Measurements from ENCODE around the gene NOS2. TPM values are rescaled to one million over a fixed set of nuclear protein-coding genes. Genes with fewer than 3 reads are reported as not detected.
"Not testable (repeated sequence)": the region's sequence is repeated elsewhere in the genome, so short reads cannot be mapped to it uniquely, and the experiment has no call there.

The NOS2 gene
- total and polyA plus RNA-seq, 10 donors, result 0.02 to 0.69 (median 0.13) TPM; not detected in 1

DNA sequence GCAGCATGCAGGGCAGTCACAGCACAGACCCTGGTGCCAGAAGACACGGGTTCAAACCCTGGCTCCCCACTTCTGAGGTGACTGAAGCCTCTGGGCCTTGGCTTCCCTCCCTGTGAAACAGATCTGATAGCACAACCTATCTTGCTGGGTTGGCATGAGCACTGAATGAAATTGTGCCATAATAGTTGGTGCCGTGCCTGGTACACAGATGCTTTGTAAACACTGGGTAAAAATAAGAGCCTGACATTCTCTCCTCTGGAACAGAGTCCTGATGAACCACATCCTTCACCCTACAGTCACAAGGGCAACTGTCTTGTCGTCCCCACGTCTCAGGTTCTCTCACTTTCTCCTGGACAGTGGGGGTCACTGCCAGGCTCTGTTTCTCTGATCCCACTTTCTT is 35.7 kb downstream of the NOS2 start:
- Histone ChIP-seq H3K36me3 (no peaks in the 10 kb centered on the region), H3K27me3 (replicated peaks in 1 of 7) (peaks cover 0 to 11% (median 0%) of the 10 kb centered on the region in 7 donors), H3K9me3 (no peaks in the 10 kb centered on the region), H3K4me3 (no peak overlapping the region), H3K27ac (no peak overlapping the region), H3K4me1 (peaks cover 0 to 7% (median 0%) of the 10 kb centered on the region in 6 donors)
- TF ChIP-seq, protein P1, sequence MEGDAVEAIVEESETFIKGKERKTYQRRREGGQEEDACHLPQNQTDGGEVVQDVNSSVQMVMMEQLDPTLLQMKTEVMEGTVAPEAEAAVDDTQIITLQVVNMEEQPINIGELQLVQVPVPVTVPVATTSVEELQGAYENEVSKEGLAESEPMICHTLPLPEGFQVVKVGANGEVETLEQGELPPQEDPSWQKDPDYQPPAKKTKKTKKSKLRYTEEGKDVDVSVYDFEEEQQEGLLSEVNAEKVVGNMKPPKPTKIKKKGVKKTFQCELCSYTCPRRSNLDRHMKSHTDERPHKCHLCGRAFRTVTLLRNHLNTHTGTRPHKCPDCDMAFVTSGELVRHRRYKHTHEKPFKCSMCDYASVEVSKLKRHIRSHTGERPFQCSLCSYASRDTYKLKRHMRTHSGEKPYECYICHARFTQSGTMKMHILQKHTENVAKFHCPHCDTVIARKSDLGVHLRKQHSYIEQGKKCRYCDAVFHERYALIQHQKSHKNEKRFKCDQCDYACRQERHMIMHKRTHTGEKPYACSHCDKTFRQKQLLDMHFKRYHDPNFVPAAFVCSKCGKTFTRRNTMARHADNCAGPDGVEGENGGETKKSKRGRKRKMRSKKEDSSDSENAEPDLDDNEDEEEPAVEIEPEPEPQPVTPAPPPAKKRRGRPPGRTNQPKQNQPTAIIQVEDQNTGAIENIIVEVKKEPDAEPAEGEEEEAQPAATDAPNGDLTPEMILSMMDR (IDR thresholded peaks at IDR 0.05 in 8 of 11, conservative IDR thresholded peaks at IDR 0.05 in 3 of 11), result no peak
- no peak for TF ChIP-seq POLR2AphosphoS5 (IDR thresholded peaks at IDR 0.05)
- TF ChIP-seq POLR2A (IDR thresholded peaks at IDR 0.05), result no peak
- DNase-seq, result no peak
- WGBS, 5 donors, result 80 to 89% (median 85%) methylated on average over 4 of the region's 4 CpGs
- intact Hi-C loops (cut with DNase I; ENCODE audit: low total_unique reads), result no loop called here

DNA sequence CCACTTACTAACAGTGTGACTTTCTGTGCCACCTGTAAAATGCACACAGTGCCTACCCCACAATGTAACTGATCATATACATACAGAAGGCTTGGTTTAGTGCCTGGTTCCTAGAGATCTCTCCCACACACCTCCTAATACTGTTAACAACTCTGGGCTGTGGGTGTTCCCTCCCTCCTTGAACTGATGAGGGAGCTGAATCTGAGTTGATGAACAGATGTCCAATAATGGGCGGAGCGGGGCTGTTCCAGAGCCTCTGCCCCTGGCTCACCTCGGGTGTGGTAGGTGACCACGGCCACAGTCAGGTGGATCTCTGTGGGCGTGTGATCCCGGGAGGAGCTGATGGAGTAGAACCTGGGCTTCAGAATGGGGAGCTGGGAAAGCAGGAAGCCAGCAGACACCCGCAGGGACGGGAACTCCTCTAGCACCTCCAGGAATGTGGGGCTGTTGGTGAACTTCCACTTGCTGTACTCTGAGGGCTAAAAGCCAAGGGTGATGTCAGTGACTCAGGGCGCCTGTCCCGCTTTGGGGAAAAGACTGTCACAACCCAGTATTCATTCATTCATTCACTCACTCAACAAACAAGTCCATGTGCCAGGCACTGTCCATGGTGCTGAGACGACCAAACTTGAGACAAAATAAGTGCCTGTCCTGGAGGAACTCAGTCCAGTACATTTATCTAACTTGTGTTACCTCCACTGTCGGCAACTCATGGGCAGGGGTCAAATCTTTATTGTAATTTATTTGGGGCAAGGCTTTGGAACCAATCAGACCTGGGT is 37.6 kb downstream of the NOS2 start:
- intact Hi-C loops (cut with DNase I; ENCODE audit: low total_unique reads), result loop anchor here (2.0 kb wide), 1 partner anchor 118 kb away; no protein-coding TSS in a partner anchor
- Histone ChIP-seq H3K4me1 (peaks cover 0 to 7% (median 0%) of the 10 kb centered on the region in 6 donors), H3K9me3 (no peaks in the 10 kb centered on the region), H3K4me3 (no peak overlapping the region), H3K36me3 (no peaks in the 10 kb centered on the region), H3K27ac (no peak overlapping the region), H3K27me3 (replicated peaks in 1 of 7) (peaks cover 0 to 11% (median 0%) of the 10 kb centered on the region in 7 donors)
- no peak for DNase-seq
- TF ChIP-seq POLR2AphosphoS5 (IDR thresholded peaks at IDR 0.05) (no peak), POLR2A (IDR thresholded peaks at IDR 0.05) (no peak)
- TF ChIP-seq, protein P1 (IDR thresholded peaks at IDR 0.05 in 8 of 11, conservative IDR thresholded peaks at IDR 0.05 in 3 of 11), result no peak
- WGBS, 5 donors, result 82 to 91% (median 84%) methylated on average over 8 to 12 of the region's 12 CpGs

DNA sequence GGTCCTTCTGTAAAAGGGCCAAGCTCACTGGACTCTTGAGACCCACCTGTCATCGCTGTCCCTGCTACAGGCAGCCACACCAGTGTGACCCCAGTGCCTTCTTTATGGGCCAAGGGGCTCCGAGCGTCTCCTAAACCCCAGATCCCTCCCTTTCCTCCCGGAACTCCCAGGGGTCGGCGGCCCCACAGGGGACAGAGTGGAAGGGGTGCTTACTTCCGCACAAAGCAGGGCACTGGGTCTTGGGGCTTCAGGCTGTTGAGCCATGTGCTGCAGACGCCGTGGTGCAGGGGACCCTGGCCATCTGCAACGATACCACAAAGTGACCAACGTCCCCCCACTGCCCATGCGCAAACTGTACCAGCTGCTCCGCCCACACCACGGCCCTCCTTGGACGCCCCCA is 39.4 kb downstream of the NOS2 start:
- WGBS, 5 donors, result 79 to 90% (median 88%) methylated on average over 7 to 13 of the region's 15 CpGs
- H3K4me1 ChIP-seq; H3K36me3 ChIP-seq; intact Hi-C loops (cut with DNase I; ENCODE audit: low total_unique reads); DNase-seq; H3K27ac ChIP-seq; H3K4me3 ChIP-seq; H3K9me3 ChIP-seq: not testable (repeated sequence)
- H3K27me3 ChIP-seq (replicated peaks in 1 of 7), result peaks cover 0 to 11% (median 0%) of the 10 kb centered on the region in 7 donors

DNA sequence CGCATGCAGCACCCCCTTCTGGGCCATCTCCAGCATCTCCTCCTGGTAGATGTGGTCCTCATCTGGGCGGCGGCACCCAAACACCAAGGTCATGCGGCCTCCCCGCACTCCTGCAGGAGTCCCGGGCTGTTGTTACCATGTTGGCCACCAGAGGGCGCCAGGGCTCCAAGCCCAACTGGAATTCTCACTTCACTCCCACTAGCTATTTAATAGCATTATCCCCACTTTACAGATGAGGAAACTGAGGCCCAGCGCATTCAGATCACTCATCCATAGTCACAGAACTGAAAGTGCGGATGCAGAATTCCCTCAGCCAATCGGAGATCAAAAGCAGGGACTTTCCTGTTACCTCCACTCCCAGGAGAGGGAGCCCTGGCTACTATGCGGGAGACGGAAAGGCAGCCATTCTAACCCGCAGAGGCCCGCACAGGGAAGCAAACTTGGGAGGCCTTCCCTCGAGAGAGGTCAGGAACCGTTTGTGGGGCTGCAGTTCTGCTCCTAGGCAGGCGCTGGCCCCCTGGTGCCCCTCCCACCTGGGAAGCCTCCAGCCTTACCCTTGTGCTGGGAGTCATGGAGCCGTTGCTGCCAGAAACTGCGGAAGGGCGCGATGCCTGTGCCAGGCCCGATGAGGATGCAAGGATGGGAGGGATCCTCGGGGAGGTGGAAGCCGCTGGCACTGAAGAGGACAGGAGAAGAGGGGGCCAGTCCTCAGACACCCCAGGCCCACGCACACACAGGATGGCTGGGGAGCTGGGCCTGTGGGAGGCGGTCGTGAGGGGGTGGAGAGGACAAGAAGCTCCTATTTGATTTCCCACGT is 40.1 kb downstream of the NOS2 start:
- intact Hi-C loops (cut with DNase I; ENCODE audit: low total_unique reads), result no loop called here
- 44 to 55% (median 48%) methylated on average over 22 to 28 of the region's 28 CpGs for WGBS, 5 donors
- TF ChIP-seq POLR2A (IDR thresholded peaks at IDR 0.05), result no peak
- TF ChIP-seq, protein P1 (IDR thresholded peaks at IDR 0.05 in 8 of 11, conservative IDR thresholded peaks at IDR 0.05 in 3 of 11), result peak; percentile 79 to 96 (median 93)
- H3K27ac ChIP-seq, result no peak overlapping the region
- H3K4me1 ChIP-seq, result peaks cover 0 to 7% (median 0%) of the 10 kb centered on the region in 6 donors
- peaks cover 0 to 11% (median 0%) of the 10 kb centered on the region in 7 donors for H3K27me3 ChIP-seq (replicated peaks in 1 of 7)
- no peaks in the 10 kb centered on the region for H3K9me3 ChIP-seq
- no peak overlapping the region for H3K4me3 ChIP-seq
- H3K36me3 ChIP-seq, result no peaks in the 10 kb centered on the region
- peak; percentile 91 for DNase-seq

All from spleen (tissue), 11 donors.